SK-N-SH (cell line): Measurements from ENCODE around the gene CXCR5. TPM values are rescaled to one million over a fixed set of nuclear protein-coding genes. Genes with fewer than 3 reads are reported as not detected.

ENCODE experiments used
- CTCF ChIA-PET: fragments of 300-600, 350-600 bp; formaldehyde crosslinking; extraction: SDS; loops from one replicate; lab custom pipeline; 2021; lab: Yijun Ruan, JAX
- POLR2A ChIA-PET: fragments of 350-600 bp; sonication (Branson Sonifier 250); formaldehyde crosslinking; extraction: SDS; loops from one replicate; lab custom pipeline; 2020; ENCODE audit warnings: antibody characterized with exemption, inconsistent platforms; lab: Yijun Ruan, JAX
- DNase-seq: peaks from one replicate; pipeline ENCODE4 v3.0.0; 2012
- H2AFZ ChIP-seq: fragments of 200-600 bp; sonication (generic); 2 replicates; pipeline ENCODE4 v1.8.1; 2016; ENCODE audit warnings: antibody characterized with exemption, mild to moderate bottlenecking, low read depth
- H3F3A ChIP-seq: fragments of 200-600 bp; sonication (generic); replicated peaks from 2 replicates; pipeline ENCODE3; 2016; ENCODE audit warnings: antibody characterized with exemption, mild to moderate bottlenecking; ENCODE audit not compliant: insufficient read depth
- H3K27ac ChIP-seq, 2 experiments: fragments of 200-500 bp in 1 of 2; fragments of 200-600 bp in 1 of 2; sonication (Bioruptor generic) in 1 of 2; sonication (generic), shearing (Covaris generic) in 1 of 2; 2 replicates each; pipeline versions ENCODE4 v1.5.1 to v1.6.1; 2014 to 2016; ENCODE audit warnings: low read depth in 2 of 2, inconsistent platforms in 1 of 2, low read length in 1 of 2, mild to moderate bottlenecking in 1 of 2, mixed read lengths in 1 of 2
- H3K27me3 ChIP-seq: fragments of 200-600 bp; sonication (generic), shearing (Covaris generic); 2 replicates; pipeline ENCODE4 v1.6.1; 2016; ENCODE audit warnings: mixed run types; ENCODE audit not compliant: insufficient read depth
- H3K36me3 ChIP-seq, 2 experiments: fragments of 200-500 bp in 1 of 2; fragments of 200-600 bp in 1 of 2; sonication (Bioruptor generic) in 1 of 2; sonication (generic) in 1 of 2; replicated peaks in 1 of 2; 2 replicates each; pipeline versions ENCODE3 to v1.5.1; 2014 to 2016; ENCODE audit warnings: low read length in 1 of 2, mild to moderate bottlenecking in 1 of 2; ENCODE audit not compliant: insufficient read depth in 2 of 2, control insufficient read depth in 1 of 2
- H3K4me1 ChIP-seq, 2 experiments: fragments of 200-500 bp in 1 of 2; fragments of 200-600 bp in 1 of 2; sonication (Bioruptor generic) in 1 of 2; sonication (generic), shearing (Covaris generic) in 1 of 2; 2 replicates each; pipeline versions ENCODE4 v1.5.1 to v1.6.1; 2014 to 2016; ENCODE audit warnings: low read depth in 1 of 2, low read length in 1 of 2, mixed run types in 1 of 2; ENCODE audit not compliant: insufficient read depth in 2 of 2, control insufficient read depth in 1 of 2
- H3K4me2 ChIP-seq: fragments of 200-600 bp; sonication (generic), shearing (Covaris generic); 2 replicates; pipeline ENCODE4 v1.6.1; 2017; ENCODE audit warnings: mixed run types
- H3K4me3 ChIP-seq, 2 experiments: fragments of 200-500 bp in 1 of 2; fragments of 200-600 bp in 1 of 2; sonication (Bioruptor generic) in 1 of 2; sonication (generic), shearing (Covaris generic) in 1 of 2; 2 replicates each; pipeline versions ENCODE4 v1.5.1 to v1.8.1; 2014 to 2016; ENCODE audit warnings: low read depth in 2 of 2, inconsistent platforms in 1 of 2, low read length in 1 of 2, mild to moderate bottlenecking in 1 of 2, mixed read lengths in 1 of 2, moderate library complexity in 1 of 2
- H3K79me2 ChIP-seq: fragments of 200-600 bp; sonication (generic); 2 replicates; pipeline ENCODE4 v1.8.1; 2017; ENCODE audit warnings: mild to moderate bottlenecking; ENCODE audit not compliant: insufficient read depth
- H3K9ac ChIP-seq: fragments of 200-600 bp; sonication (generic); 2 replicates; pipeline ENCODE4 v1.6.1; 2017; ENCODE audit warnings: mixed run types
- H3K9me2 ChIP-seq: fragments of 200-600 bp; sonication (generic); 2 replicates; pipeline ENCODE4 v1.6.1; 2017; ENCODE audit warnings: mixed run types
- H3K9me3 ChIP-seq: fragments of 200-600 bp; sonication (generic); 2 replicates; pipeline ENCODE4 v1.6.1; 2017; ENCODE audit warnings: mixed run types, mild to moderate bottlenecking, moderate library complexity
- H4K20me1 ChIP-seq: fragments of 200-600 bp; sonication (generic); 2 replicates; pipeline ENCODE4 v1.6.1; 2017; ENCODE audit warnings: mild to moderate bottlenecking, mixed run types; ENCODE audit not compliant: insufficient read depth
- FOXJ3 ChIP-seq: sonication (generic); formaldehyde crosslinking; IDR thresholded peaks from 2 replicates; pipeline ENCODE4 v1.5.1; 2020; ENCODE audit warnings: mild to moderate bottlenecking, missing genetic modification reagents
- FOXM1 ChIP-seq: IDR thresholded peaks from 2 replicates; pipeline ENCODE4 v1.4.0; 2012; ENCODE audit warnings: low read depth, mild to moderate bottlenecking
- GABPA ChIP-seq: IDR thresholded peaks from 2 replicates; pipeline ENCODE4 v1.4.0; 2012; ENCODE audit warnings: low read depth, mild to moderate bottlenecking
- GATA2 ChIP-seq: sonication (generic); formaldehyde crosslinking; IDR thresholded peaks from 2 replicates; pipeline ENCODE4 v1.5.0; 2020; ENCODE audit warnings: mild to moderate bottlenecking, missing genetic modification reagents
- JUND ChIP-seq: IDR thresholded peaks from 2 replicates; pipeline ENCODE4 v1.4.0; 2012
- MEF2A ChIP-seq: IDR thresholded peaks from 2 replicates; pipeline ENCODE4 v1.4.0; 2012; ENCODE audit warnings: low read depth, borderline replicate concordance
- RAD21 ChIP-seq: IDR thresholded peaks from 2 replicates; pipeline ENCODE4 v1.6.1; 2012; ENCODE audit warnings: mild to moderate bottlenecking, low read length
- TAF1 ChIP-seq: IDR thresholded peaks from 2 replicates; pipeline ENCODE4 v1.6.1; 2012; ENCODE audit warnings: low read depth, mild to moderate bottlenecking, low read length, moderate library complexity, borderline replicate concordance
- TEAD4 ChIP-seq: IDR thresholded peaks from 2 replicates; pipeline ENCODE4 v1.4.0; 2012; ENCODE audit warnings: mild to moderate bottlenecking, borderline replicate concordance; ENCODE audit not compliant: insufficient read depth
- YY1 ChIP-seq: IDR thresholded peaks from 2 replicates; pipeline ENCODE4 v1.4.0; 2012; ENCODE audit warnings: low read depth, mild to moderate bottlenecking
- WGBS: methylation state at CpG from one replicate; pipeline ENCODE4 v1.1.6; 2017; ENCODE audit warnings: low lambda C conversion rate; 5-methylcytosine and 5-hydroxymethylcytosine counted together
- polyA plus RNA-seq, 3 experiments: library from polyadenylated mRNA; depleted of rRNA; stranded (reverse); fragments of >200 nt; gene quantifications; 2 replicates each; pipeline ENCODE4 v1.2.3, GENCODE V29; 2012
- TF ChIP-seq, protein P1 (sequence below): IDR thresholded peaks from 2 replicates; pipeline ENCODE4 v1.4.0; 2012; ENCODE audit warnings: low read depth
- TF ChIP-seq, protein P2 (sequence below): IDR thresholded peaks from 2 replicates; pipeline ENCODE4 v1.4.0; 2012; ENCODE audit warnings: low read depth, borderline replicate concordance
- TF ChIP-seq, protein P3 (sequence below): fragments of 200-600 bp; sonication (generic); IDR thresholded peaks from 2 replicates; pipeline ENCODE4 v1.6.1; 2017; ENCODE audit warnings: antibody characterized with exemption, mild to moderate bottlenecking, moderate library complexity
- TF ChIP-seq, protein P4 (sequence below): fragments of 150-350 bp; IDR thresholded peaks from 2 replicates; pipeline ENCODE4 v1.6.1; 2017; ENCODE audit warnings: antibody characterized with exemption, low read length, low read depth, borderline replicate concordance

The CXCR5 gene
- polyA plus RNA-seq, 1 of the 3 experiments (the other 2 are of a cell fraction) = 0.02 TPM

DNA sequence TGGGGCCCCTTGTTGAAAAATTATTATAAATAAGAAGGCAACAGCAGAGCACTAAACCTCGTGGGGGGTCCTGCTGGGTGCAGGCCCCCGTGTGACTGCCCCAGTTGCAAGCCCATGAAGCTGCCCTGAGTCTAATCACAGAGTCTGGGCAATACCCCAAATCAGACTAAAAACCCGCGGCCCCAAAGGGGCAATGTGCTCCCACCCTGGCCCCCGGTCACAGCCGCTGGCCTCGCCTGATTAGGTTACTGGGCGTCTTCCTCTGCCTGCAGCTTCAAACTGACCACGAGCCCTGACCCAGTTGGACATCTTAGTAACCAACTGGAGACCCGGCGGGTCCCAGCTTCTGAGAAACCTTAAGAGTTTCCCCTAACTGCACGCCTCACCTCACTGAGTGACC is 1.6 kb downstream of the CXCR5 start:
- H3K4me1 ChIP-seq = peaks cover 0 to 14% of the 10 kb centered on the region in 2 experiments; a peak in 2 of 4 replicates
- H3K27ac ChIP-seq = no peak overlapping the region
- no peaks in the 10 kb centered on the region for H3K79me2 ChIP-seq
- no peaks in the 10 kb centered on the region for H4K20me1 ChIP-seq
- H3K4me3 ChIP-seq = no peak overlapping the region
- peaks cover 18% of the 10 kb centered on the region for H3F3A ChIP-seq
- ChIA-PET CTCF (interaction anchor here (1.1 kb wide), 1 partner anchor 71 kb away, joined by 3 read pairs; no protein-coding TSS in a partner anchor), POLR2A (no interaction called here)
- no peak overlapping the region for H3K4me2 ChIP-seq
- H3K36me3 ChIP-seq = no peaks in the 10 kb centered on the region
- H3K9me3 ChIP-seq = no peaks in the 10 kb centered on the region
- no peak for TF ChIP-seq MEF2A
- TF ChIP-seq GABPA = no peak
- TF ChIP-seq, protein P1, sequence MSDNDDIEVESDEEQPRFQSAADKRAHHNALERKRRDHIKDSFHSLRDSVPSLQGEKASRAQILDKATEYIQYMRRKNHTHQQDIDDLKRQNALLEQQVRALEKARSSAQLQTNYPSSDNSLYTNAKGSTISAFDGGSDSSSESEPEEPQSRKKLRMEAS = no peak
- no peak for TF ChIP-seq TAF1
- no peak for TF ChIP-seq JUND
- no peak for TF ChIP-seq GATA2 (CRISPR knock-in tag)
- TF ChIP-seq FOXM1 = no peak
- TF ChIP-seq, protein P2, sequence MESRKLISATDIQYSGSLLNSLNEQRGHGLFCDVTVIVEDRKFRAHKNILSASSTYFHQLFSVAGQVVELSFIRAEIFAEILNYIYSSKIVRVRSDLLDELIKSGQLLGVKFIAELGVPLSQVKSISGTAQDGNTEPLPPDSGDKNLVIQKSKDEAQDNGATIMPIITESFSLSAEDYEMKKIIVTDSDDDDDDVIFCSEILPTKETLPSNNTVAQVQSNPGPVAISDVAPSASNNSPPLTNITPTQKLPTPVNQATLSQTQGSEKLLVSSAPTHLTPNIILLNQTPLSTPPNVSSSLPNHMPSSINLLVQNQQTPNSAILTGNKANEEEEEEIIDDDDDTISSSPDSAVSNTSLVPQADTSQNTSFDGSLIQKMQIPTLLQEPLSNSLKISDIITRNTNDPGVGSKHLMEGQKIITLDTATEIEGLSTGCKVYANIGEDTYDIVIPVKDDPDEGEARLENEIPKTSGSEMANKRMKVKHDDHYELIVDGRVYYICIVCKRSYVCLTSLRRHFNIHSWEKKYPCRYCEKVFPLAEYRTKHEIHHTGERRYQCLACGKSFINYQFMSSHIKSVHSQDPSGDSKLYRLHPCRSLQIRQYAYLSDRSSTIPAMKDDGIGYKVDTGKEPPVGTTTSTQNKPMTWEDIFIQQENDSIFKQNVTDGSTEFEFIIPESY = no peak
- TF ChIP-seq TEAD4 = no peak
- no peak for TF ChIP-seq YY1
- H2AFZ ChIP-seq = no peak overlapping the region
- H3K27me3 ChIP-seq = no peaks in the 10 kb centered on the region
- WGBS = 91% methylated on average over 7 of the region's 12 CpGs
- no peak overlapping the region for H3K9ac ChIP-seq
- no peak for DNase-seq
- no peaks in the 10 kb centered on the region for H3K9me2 ChIP-seq

DNA sequence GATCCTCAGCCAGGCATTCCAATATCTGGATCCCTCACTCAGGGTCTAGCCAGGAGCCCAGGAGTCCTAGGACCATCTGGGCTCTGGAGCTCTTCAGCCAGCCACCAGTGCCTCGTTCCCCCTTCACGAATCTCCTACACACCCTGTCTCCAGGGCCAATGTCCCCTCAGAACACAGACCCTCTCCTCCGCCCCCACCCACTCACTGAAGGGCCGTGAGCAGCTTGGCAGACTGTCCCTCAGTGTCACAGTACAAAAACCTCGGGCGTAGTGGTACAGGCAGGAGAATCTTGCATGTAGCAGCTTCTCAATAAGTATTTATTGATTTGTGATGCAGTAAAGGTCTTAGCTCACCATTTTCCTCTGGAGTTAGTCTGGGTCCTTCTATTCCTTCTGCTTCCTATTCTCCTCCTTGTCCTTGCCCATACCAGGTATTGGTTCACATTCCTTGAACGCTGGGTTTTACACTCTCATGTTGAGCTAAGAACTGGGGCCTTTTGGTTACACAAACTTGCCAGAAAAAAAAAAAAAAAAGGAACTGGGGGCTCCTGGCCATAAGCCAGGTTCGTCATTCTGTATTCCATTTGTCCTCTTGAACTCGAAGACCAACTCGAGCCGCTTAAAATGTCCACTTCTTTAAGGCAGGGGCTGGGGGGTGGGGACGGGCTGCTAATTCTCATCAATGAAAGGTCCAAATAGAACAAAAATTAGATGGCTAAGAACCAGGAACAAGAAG is 2.3 kb downstream of the CXCR5 start:
- Histone ChIP-seq H3K9me2 (no peaks in the 10 kb centered on the region), H3K9ac (no peak overlapping the region), H3K4me3 (no peak overlapping the region), H3K4me1 (peaks cover 0 to 14% of the 10 kb centered on the region in 2 experiments; a peak in 2 of 4 replicates), H4K20me1 (no peaks in the 10 kb centered on the region), H2AFZ (no peak overlapping the region), H3K79me2 (no peaks in the 10 kb centered on the region), H3F3A (peaks cover 18% of the 10 kb centered on the region), H3K9me3 (no peaks in the 10 kb centered on the region), H3K27ac (no peak overlapping the region), H3K36me3 (no peaks in the 10 kb centered on the region), H3K4me2 (no peak overlapping the region), H3K27me3 (no peaks in the 10 kb centered on the region)
- ChIA-PET POLR2A (no interaction called here), CTCF (interaction anchor here (1.1 kb wide), 1 partner anchor 71 kb away, joined by 3 read pairs; no protein-coding TSS in a partner anchor)
- TF ChIP-seq FOXM1 (no peak), FOXJ3 (CRISPR knock-in tag) (no peak), RAD21 (no peak)
- TF ChIP-seq, protein P3, sequence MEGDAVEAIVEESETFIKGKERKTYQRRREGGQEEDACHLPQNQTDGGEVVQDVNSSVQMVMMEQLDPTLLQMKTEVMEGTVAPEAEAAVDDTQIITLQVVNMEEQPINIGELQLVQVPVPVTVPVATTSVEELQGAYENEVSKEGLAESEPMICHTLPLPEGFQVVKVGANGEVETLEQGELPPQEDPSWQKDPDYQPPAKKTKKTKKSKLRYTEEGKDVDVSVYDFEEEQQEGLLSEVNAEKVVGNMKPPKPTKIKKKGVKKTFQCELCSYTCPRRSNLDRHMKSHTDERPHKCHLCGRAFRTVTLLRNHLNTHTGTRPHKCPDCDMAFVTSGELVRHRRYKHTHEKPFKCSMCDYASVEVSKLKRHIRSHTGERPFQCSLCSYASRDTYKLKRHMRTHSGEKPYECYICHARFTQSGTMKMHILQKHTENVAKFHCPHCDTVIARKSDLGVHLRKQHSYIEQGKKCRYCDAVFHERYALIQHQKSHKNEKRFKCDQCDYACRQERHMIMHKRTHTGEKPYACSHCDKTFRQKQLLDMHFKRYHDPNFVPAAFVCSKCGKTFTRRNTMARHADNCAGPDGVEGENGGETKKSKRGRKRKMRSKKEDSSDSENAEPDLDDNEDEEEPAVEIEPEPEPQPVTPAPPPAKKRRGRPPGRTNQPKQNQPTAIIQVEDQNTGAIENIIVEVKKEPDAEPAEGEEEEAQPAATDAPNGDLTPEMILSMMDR = no peak
- TF ChIP-seq, protein P4, sequence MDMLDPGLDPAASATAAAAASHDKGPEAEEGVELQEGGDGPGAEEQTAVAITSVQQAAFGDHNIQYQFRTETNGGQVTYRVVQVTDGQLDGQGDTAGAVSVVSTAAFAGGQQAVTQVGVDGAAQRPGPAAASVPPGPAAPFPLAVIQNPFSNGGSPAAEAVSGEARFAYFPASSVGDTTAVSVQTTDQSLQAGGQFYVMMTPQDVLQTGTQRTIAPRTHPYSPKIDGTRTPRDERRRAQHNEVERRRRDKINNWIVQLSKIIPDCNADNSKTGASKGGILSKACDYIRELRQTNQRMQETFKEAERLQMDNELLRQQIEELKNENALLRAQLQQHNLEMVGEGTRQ = no peak
- WGBS = 81% methylated on average over 12 of the region's 12 CpGs
- DNase-seq = no peak
